K562 (cell line): ENCODE results near the gene TFDP1. TPM values are rescaled to one million over a fixed set of nuclear protein-coding genes. Genes with fewer than 3 reads are reported as not detected.

Source experiments
- ATAC-seq: fragments of 200-7000 bp; cut with Tn5 transposase; 3 replicates; pipeline ENCODE4 v1.9.1; 2020; ENCODE audit warnings: moderate library complexity
- BruUV-seq: library from RNA; stranded (reverse); fragments of 400-500 nt; replicated peaks from 2 replicates; lab custom pipeline; 2021; lab: Mats Ljungman, UMichigan
- CTCF ChIA-PET: fragments of 300-600 bp; formaldehyde crosslinking; extraction: SDS; loops from one replicate; lab custom pipeline; 2021; ENCODE audit warnings: low intra/inter-chr PET ratio; lab: Yijun Ruan, JAX
- POLR2A ChIA-PET: fragments of 300-600, 350-650 bp; sonication (Branson Sonifier 250); formaldehyde crosslinking; extraction: SDS; loops from one replicate; lab custom pipeline; 2021; ENCODE audit warnings: antibody characterized with exemption, inconsistent platforms; lab: Yijun Ruan, JAX
- DNase-seq, 4 experiments: peaks; one replicate each; pipeline versions ENCODE4 v3.0.0 to v3.0.0-alpha.2; 2011 to 2018; ENCODE audit warnings: low spot score in 3 of 4, mixed read lengths in 3 of 4; ENCODE audit errors: extremely low read depth in 1 of 4
- FAIRE-seq: peaks from 2 replicates; lab custom pipeline; 2011; peaks lifted over from hg19 to GRCh38; lab: Jason Lieb, UNC
- H2AFZ ChIP-seq: 2 replicates; pipeline ENCODE4 v1.6.0; 2011; ENCODE audit warnings: low read depth, low read length, control low read depth, inconsistent platforms
- H3K27ac ChIP-seq: fragments of 200-600 bp; 3 replicates; pipeline ENCODE4 v1.8.0; 2011; ENCODE audit warnings: low read depth, mild to moderate bottlenecking, control low read depth, inconsistent platforms, low read length, moderate library complexity, mixed read lengths; ENCODE audit errors: extremely low read depth
- H3K27me3 ChIP-seq, 2 experiments: fragments of 300-600 bp in 1 of 2; 2 replicates in 1 of 2; 3 replicates in 1 of 2; pipeline versions ENCODE4 v1.6.0 to v1.8.0; 2011; ENCODE audit warnings: inconsistent platforms in 2 of 2, low read length in 2 of 2, mild to moderate bottlenecking in 1 of 2, mixed read lengths in 1 of 2, moderate library complexity in 1 of 2; ENCODE audit not compliant: control insufficient read depth in 2 of 2, insufficient read depth in 2 of 2
- H3K36me3 ChIP-seq: fragments of 300-600 bp; 3 replicates; pipeline ENCODE4 v1.8.0; 2011; ENCODE audit warnings: mild to moderate bottlenecking, low read length, inconsistent platforms; ENCODE audit not compliant: control insufficient read depth, insufficient read depth
- H3K4me1 ChIP-seq, 2 experiments: fragments of 200-600 bp in 1 of 2; replicated peaks in 1 of 2; 2 replicates in 1 of 2; 3 replicates in 1 of 2; pipeline versions ENCODE4 v1.5.1 to v1.8.0; 2011; ENCODE audit warnings: inconsistent platforms in 2 of 2, low read length in 2 of 2, mild to moderate bottlenecking in 1 of 2, mixed read lengths in 1 of 2, moderate library complexity in 1 of 2; ENCODE audit not compliant: control insufficient read depth in 2 of 2, insufficient read depth in 2 of 2
- H3K4me2 ChIP-seq: 2 replicates; pipeline ENCODE4 v1.6.1; 2011; ENCODE audit warnings: low read length, control low read depth, inconsistent platforms, mixed read lengths; ENCODE audit not compliant: insufficient read depth
- H3K4me3 ChIP-seq: fragments of 200-600 bp; sonication (generic), shearing (Covaris generic); 2 replicates; pipeline ENCODE4 v1.5.1; 2016; ENCODE audit warnings: control low read depth, inconsistent platforms
- H3K79me2 ChIP-seq: fragments of 200-600 bp; 3 replicates; pipeline ENCODE4 v1.8.0; 2011; ENCODE audit warnings: low read length, inconsistent platforms; ENCODE audit not compliant: control insufficient read depth, insufficient read depth
- H3K9ac ChIP-seq, 2 experiments: 2 replicates each; pipeline versions ENCODE4 v1.6.0 to v1.6.1; 2011; ENCODE audit warnings: low read depth in 2 of 2, low read length in 2 of 2, control low read depth in 1 of 2, inconsistent platforms in 1 of 2, mild to moderate bottlenecking in 1 of 2, mixed read lengths in 1 of 2; ENCODE audit not compliant: insufficient read depth in 1 of 2
- H3K9me1 ChIP-seq: one replicate; pipeline ENCODE4 v1.6.0; 2011; ENCODE audit warnings: inconsistent platforms, mild to moderate bottlenecking, low read length, moderate library complexity; ENCODE audit not compliant: control insufficient read depth, insufficient read depth
- H3K9me3 ChIP-seq: replicated peaks from 2 replicates; pipeline ENCODE4 v1.5.1; 2011; ENCODE audit warnings: low read depth, low read length, inconsistent platforms; ENCODE audit not compliant: control insufficient read depth, insufficient read depth
- H4K20me1 ChIP-seq: replicated peaks from 2 replicates; pipeline ENCODE4 v1.6.1; 2011; ENCODE audit warnings: low read length, inconsistent platforms, mixed read lengths; ENCODE audit not compliant: control insufficient read depth, insufficient read depth
- CBX8 ChIP-seq: fragments of 200-600 bp; sonication (generic); IDR thresholded peaks from 2 replicates; pipeline ENCODE4 v1.6.1; 2012; ENCODE audit warnings: borderline replicate concordance, mixed run types, low read depth, mild to moderate bottlenecking, moderate library complexity, mixed read lengths, low read length, control low read depth, inconsistent platforms; ENCODE audit not compliant: poor library complexity, severe bottlenecking; ENCODE audit errors: extremely low read depth
- DNMT1 ChIP-seq: fragments of 450-650 bp; IDR thresholded peaks from 2 replicates; pipeline ENCODE4 v1.6.1; 2016; ENCODE audit warnings: antibody characterized with exemption, mild to moderate bottlenecking
- HMBOX1 ChIP-seq: sonication (generic); IDR thresholded peaks from 2 replicates; pipeline ENCODE4 v1.6.1; 2016
- HMG20A ChIP-seq: fragments of 450-650 bp; formaldehyde crosslinking; conservative IDR thresholded peaks from 2 replicates; pipeline ENCODE4 v1.4.0; 2020; ENCODE audit warnings: mild to moderate bottlenecking, mixed read lengths
- HMGN3 ChIP-seq: IDR thresholded peaks from 2 replicates; pipeline ENCODE4 v1.6.1; 2011; ENCODE audit warnings: borderline replicate concordance, low read depth, mild to moderate bottlenecking, mixed read lengths, low read length; ENCODE audit not compliant: insufficient read length; ENCODE audit errors: extremely low read depth
- PTRF ChIP-seq: fragments of 450-650 bp; IDR thresholded peaks from 2 replicates; pipeline ENCODE4 v1.6.1; 2016; ENCODE audit warnings: mild to moderate bottlenecking, missing genetic modification characterization, missing compliant biosample characterization
- RFX1 ChIP-seq: fragments of 450-650 bp; IDR thresholded peaks from 2 replicates; pipeline ENCODE4 v1.6.1; 2016; ENCODE audit warnings: mild to moderate bottlenecking, moderate library complexity
- SIX5 ChIP-seq, 2 experiments: IDR thresholded peaks; 2 replicates each; pipeline ENCODE4 v1.6.1; 2011; ENCODE audit warnings: low read length in 2 of 2, borderline replicate concordance in 1 of 2, low read depth in 1 of 2, mild to moderate bottlenecking in 1 of 2, moderate library complexity in 1 of 2; ENCODE audit not compliant: insufficient read depth in 1 of 2
- ZBTB49 ChIP-seq: sonication (generic); formaldehyde crosslinking; IDR thresholded peaks from 2 replicates; pipeline ENCODE4 v1.8.0; 2022; ENCODE audit warnings: missing genetic modification reagents, mild to moderate bottlenecking, borderline replicate concordance
- ZNF23 ChIP-seq: fragments of 250-450 bp; sonication (Bioruptor Pico); IDR thresholded peaks from 2 replicates; pipeline ENCODE4 v1.4.0; 2020; ENCODE audit warnings: mild to moderate bottlenecking
- ZNF408 ChIP-seq: fragments of 250-450 bp; sonication (Bioruptor Pico); IDR thresholded peaks from 2 replicates; pipeline ENCODE4 v1.4.0; 2020; ENCODE audit warnings: low read depth, mild to moderate bottlenecking, moderate library complexity
- ZNF76 ChIP-seq: fragments of 250-450 bp; sonication (Bioruptor Pico); IDR thresholded peaks from 2 replicates; pipeline ENCODE4 v1.4.0; 2020; ENCODE audit warnings: mild to moderate bottlenecking, moderate library complexity, borderline replicate concordance
- ZNF830 ChIP-seq: fragments of 250-450 bp; sonication (Bioruptor Pico); IDR thresholded peaks from 2 replicates; pipeline ENCODE4 v1.5.0; 2021; ENCODE audit warnings: mild to moderate bottlenecking
- WGBS: fragments of 100-300 bp; shearing (Covaris generic); methylation state at CpG from one replicate; pipeline ENCODE4 v1.1.6; 2016; ENCODE audit warnings: low coverage, mixed read lengths; ENCODE audit not compliant: insufficient coverage; ENCODE audit errors: missing lambda C conversion rate; 5-methylcytosine and 5-hydroxymethylcytosine counted together
- in situ Hi-C: fragments of 300-500 bp; cut with MboI; formaldehyde crosslinking; loops from 4 replicates; pipeline ENCODE4 v1.15.0; 2018; ENCODE audit warnings: inconsistent platforms, mixed read lengths
- intact Hi-C: fragments of 100-400 bp; cut with micrococcal nuclease; formaldehyde crosslinking; loops from 2 replicates; pipeline ENCODE4 v1.14.2; 2022
- polyA plus RNA-seq, 8 experiments: library from polyadenylated mRNA; depleted of rRNA in 4 of 8; stranded (reverse) in 5 of 8; unstranded in 3 of 8; fragments of >200 nt; fragmentation: Nextera tagmentation in 2 of 8; fragmentation: Illumina TruSeq in 1 of 8; extraction: Ambion mirVana in 2 of 8; extraction: Trizol in 1 of 8; gene quantifications; 2 replicates each; pipeline versions ENCODE4 v1.2.1 to v1.2.3, GENCODE V29; 2011 to 2014; ENCODE audit warnings: inconsistent platforms in 1 of 8, missing spikeins in 1 of 8
- total RNA-seq, 7 experiments: library from RNA; depleted of rRNA in 6 of 7; stranded (reverse); fragments of >200 nt in 6 of 7; fragmentation: Illumina TruSeq in 2 of 7; extraction: Trizol in 2 of 7; gene quantifications; 2 replicates each; pipeline versions ENCODE4 v1.2.1 to v1.2.3, GENCODE V29; 2011 to 2021; ENCODE audit warnings: low replicate concordance in 1 of 7
- TF ChIP-seq, protein P1 (sequence below): fragments of 450-650 bp; IDR thresholded peaks from 2 replicates; pipeline ENCODE4 v1.6.1; 2017; ENCODE audit warnings: mild to moderate bottlenecking, moderate library complexity

TFDP1 gene
- total and polyA plus RNA-seq, 9 of the 15 experiments (the other 6 are each of a cell fraction or from before 2014, with no cell fraction given) = 33.8 to 145 (median 69.1) TPM

DNA sequence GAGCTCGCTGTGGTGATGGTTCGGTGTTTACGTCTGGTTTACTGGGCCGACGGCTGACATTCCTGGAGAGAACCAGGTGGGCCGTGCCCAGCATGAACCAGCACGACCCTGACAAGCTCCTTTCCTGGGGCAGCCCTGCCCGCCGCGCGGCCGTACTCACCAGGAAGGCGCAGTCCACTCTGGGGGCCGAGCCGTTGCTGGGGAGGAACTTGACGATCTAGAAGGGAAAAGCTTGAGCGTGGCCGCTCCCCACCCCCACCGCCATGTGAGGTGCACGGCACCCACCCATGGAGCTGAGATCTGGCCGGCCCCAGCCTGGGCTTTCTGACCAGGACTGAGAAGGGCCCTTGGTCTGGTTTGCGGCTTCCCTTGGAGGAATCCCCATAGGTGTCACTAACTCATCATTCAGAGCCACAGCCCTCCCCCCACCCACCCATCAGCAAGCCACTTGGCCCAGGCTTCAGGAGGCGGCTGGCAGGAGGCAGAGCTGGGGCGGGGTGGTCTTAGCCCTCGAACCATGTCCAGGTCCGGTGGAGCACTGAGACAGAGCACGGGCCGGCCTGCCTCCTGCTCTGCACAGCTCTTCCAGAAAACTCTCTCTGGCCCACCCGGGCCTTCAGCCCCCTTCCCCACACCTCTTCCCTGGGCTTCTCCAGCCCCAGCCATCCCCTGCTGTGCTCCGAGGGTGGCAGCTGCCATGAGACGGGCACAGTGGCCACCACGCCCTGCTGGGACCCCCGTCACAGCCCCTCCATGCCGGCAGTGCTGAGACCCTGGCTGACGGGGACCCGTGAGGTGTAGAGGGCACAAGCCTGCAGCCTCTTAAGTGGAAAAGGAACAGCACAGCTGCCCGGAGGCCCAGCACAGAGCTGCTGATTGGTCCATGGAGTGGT, 67.2 kb downstream of the TFDP1 start:
- Histone ChIP-seq H3K27ac (no peak overlapping the region), H3K9me1 (no peaks in the 10 kb centered on the region), H3K27me3 (peaks cover 13 to 53% of the 10 kb centered on the region in 2 experiments; a peak in 4 of 5 replicates), H4K20me1 (no peaks in the 10 kb centered on the region; the same call in 1 of the 2 replicates), H3K4me2 (no peak overlapping the region), H3K9ac (no peak overlapping the region), H3K4me3 (no peak overlapping the region), H3K9me3 (no peaks in the 10 kb centered on the region), H3K4me1 (peaks cover 0 to 7% of the 10 kb centered on the region in 2 experiments; a peak in 1 of 5 replicates), H2AFZ (no peak overlapping the region), H3K36me3 (no peaks in the 10 kb centered on the region), H3K79me2 (no peaks in the 10 kb centered on the region)
- no peak for FAIRE-seq
- in situ Hi-C loops (loop anchor here (10.0 kb wide), 1 partner anchor 263 kb away; no protein-coding TSS in a partner anchor), intact Hi-C loops (no loop called here)
- WGBS = 29% methylated on average over 24 of the region's 37 CpGs
- CTCF ChIA-PET = no interaction called here
- no peak for DNase-seq
- POLR2A ChIA-PET = interaction anchor here (0.6 kb wide), 1 partner anchor 1409 kb away, joined by 5 read pairs; no protein-coding TSS in a partner anchor
- no TSS peak for BruUV-seq
- no peak for ATAC-seq
- TF ChIP-seq HMGN3 (no peak), ZNF830 (CRISPR knock-in tag) (no peak), ZNF23 (CRISPR knock-in tag) (no peak), PTRF (tag) (no peak), RFX1 (no peak), HMG20A (CRISPR knock-in tag) (no peak), CBX8 (no peak), ZNF76 (no peak), DNMT1 (no peak), ZNF408 (CRISPR knock-in tag) (no peak), ZBTB49 (CRISPR knock-in tag) (no peak), HMBOX1 (no peak), SIX5 (IDR thresholded peaks at IDR 0.05; ENCODE audit: borderline replicate concordance in 1 of 2, insufficient read depth in 1 of 2, low read depth in 1 of 2, low read length in 2 of 2) (no peak)
- TF ChIP-seq, protein P1, sequence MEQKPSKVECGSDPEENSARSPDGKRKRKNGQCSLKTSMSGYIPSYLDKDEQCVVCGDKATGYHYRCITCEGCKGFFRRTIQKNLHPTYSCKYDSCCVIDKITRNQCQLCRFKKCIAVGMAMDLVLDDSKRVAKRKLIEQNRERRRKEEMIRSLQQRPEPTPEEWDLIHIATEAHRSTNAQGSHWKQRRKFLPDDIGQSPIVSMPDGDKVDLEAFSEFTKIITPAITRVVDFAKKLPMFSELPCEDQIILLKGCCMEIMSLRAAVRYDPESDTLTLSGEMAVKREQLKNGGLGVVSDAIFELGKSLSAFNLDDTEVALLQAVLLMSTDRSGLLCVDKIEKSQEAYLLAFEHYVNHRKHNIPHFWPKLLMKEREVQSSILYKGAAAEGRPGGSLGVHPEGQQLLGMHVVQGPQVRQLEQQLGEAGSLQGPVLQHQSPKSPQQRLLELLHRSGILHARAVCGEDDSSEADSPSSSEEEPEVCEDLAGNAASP = no peak
